Fibroblast of skin of scalp (primary cell): ENCODE results near the gene LHFPL4. TPM values are rescaled to one million over a fixed set of nuclear protein-coding genes. Genes with fewer than 3 reads are reported as not detected.
"Not testable (repeated sequence)": the region's sequence is repeated elsewhere in the genome, so short reads cannot be mapped to it uniquely, and the experiment has no call there.

Experiments
- DNase-seq: peaks from one replicate; pipeline ENCODE4 v3.0.0-alpha.2; 2013
- polyA plus RNA-seq, 2 experiments: library from polyadenylated mRNA; unstranded; fragments of 120-200 nt; gene quantifications; one replicate each; pipeline ENCODE4 v1.2.1, GENCODE V29; 2013; ENCODE audit not compliant: insufficient read length in 2 of 2

The LHFPL4 gene
- 0.02 TPM for polyA plus RNA-seq (2013, experiment 1 of 2; ENCODE audit: insufficient read length)
- 0.16 TPM for polyA plus RNA-seq (2013, experiment 2 of 2; ENCODE audit: insufficient read length)

GRCh38 chr3:9553021-9553947, at the start of gene LHFPL4:
Gene LHFPL4, minus strand, starts transcription at chr3:9553822. Its CDS starts 1,143 bp downstream, at chr3:9552679.
- no peak for DNase-seq

- DNase-seq, result no peak
Observed at GRCh38 chr3:9602620-9603019, 49.0 kb upstream of the LHFPL4 start.

- not testable (repeated sequence) for DNase-seq
Observed at GRCh38 chr3:9601006-9601581, 47.5 kb upstream of the LHFPL4 start.

- DNase-seq, result peak; percentile 20
Observed at GRCh38 chr3:9600597-9600996, 47.0 kb upstream of the LHFPL4 start.

GRCh38 chr3:9598783-9599387, 45.3 kb upstream of the LHFPL4 start:
- no peak for DNase-seq

- DNase-seq, result no peak
Observed at GRCh38 chr3:9595877-9596276, 42.3 kb upstream of the LHFPL4 start.

GRCh38 chr3:9591781-9592180, 38.2 kb upstream of the LHFPL4 start:
- not testable (repeated sequence) for DNase-seq

GRCh38 chr3:9590282-9590791, 36.7 kb upstream of the LHFPL4 start:
- no peak for DNase-seq

GRCh38 chr3:9583792-9584191, 30.2 kb upstream of the LHFPL4 start:
- DNase-seq, result no peak

- no peak for DNase-seq
Observed at GRCh38 chr3:9583371-9583770, 29.7 kb upstream of the LHFPL4 start.

GRCh38 chr3:9582332-9582731, 28.7 kb upstream of the LHFPL4 start:
- no peak for DNase-seq

- DNase-seq, result no peak
Observed at GRCh38 chr3:9581742-9582141, 28.1 kb upstream of the LHFPL4 start.

GRCh38 chr3:9569054-9569453, 15.4 kb upstream of the LHFPL4 start:
- DNase-seq, result no peak

GRCh38 chr3:9565316-9565715, 11.7 kb upstream of the LHFPL4 start:
- DNase-seq, result no peak

GRCh38 chr3:9563851-9564250, 10.2 kb upstream of the LHFPL4 start:
- DNase-seq, result no peak

- DNase-seq, result not testable (repeated sequence)
Observed at GRCh38 chr3:9560056-9560455, 6.4 kb upstream of the LHFPL4 start.

GRCh38 chr3:9553948-9554513, 409 bp upstream of the LHFPL4 start:
- DNase-seq, result no peak

GRCh38 chr3:9552252-9552999, 1.2 kb downstream of the LHFPL4 start:
- DNase-seq, result peak; percentile 38

- no peak for DNase-seq
Observed at GRCh38 chr3:9550999-9551398, 2.6 kb downstream of the LHFPL4 start.

- no peak for DNase-seq
Observed at GRCh38 chr3:9549600-9549999, 4.0 kb downstream of the LHFPL4 start.

GRCh38 chr3:9548991-9549390, 4.6 kb downstream of the LHFPL4 start:
- DNase-seq, result no peak

- no peak for DNase-seq
Observed at GRCh38 chr3:9542182-9542581, 11.4 kb downstream of the LHFPL4 start.
